Gastroesophageal sphincter (tissue), 4 donors: ENCODE data around the gene MORC2. TPM values are rescaled to one million over a fixed set of nuclear protein-coding genes. Genes with fewer than 3 reads are reported as not detected.
A peak's percentile ranks its signal among the peaks of the same experiment; 100 is the strongest.

Source experiments
- ATAC-seq: fragments of 150-250 bp; one replicate; pipeline ENCODE4 v1.9.1; 2016; ENCODE audit warnings: mild to moderate bottlenecking, moderate library complexity
- H3K27ac ChIP-seq, 4 donors: fragments of 200-600 bp; sonication (generic) in 3 of 4; 1 replicate in 3 of 4; 2 replicates in 1 of 4; pipeline ENCODE4 v1.5.1; 2016 to 2019
- H3K27me3 ChIP-seq: fragments of 200-600 bp; sonication (generic); one replicate; pipeline ENCODE4 v1.5.1; 2019
- H3K36me3 ChIP-seq, 2 donors: fragments of 200-600 bp; sonication (generic); one replicate each; pipeline ENCODE4 v1.5.1; 2019; ENCODE audit warnings: control low read depth in 1 of 2
- H3K4me1 ChIP-seq, 3 donors: fragments of 200-600 bp; sonication (generic); 1 replicate in 2 of 3; 2 replicates in 1 of 3; pipeline ENCODE4 v1.5.1; 2016 to 2019; ENCODE audit warnings: control low read depth in 2 of 3
- H3K4me3 ChIP-seq, 2 donors: fragments of 200-600 bp; sonication (generic); one replicate each; pipeline ENCODE4 v1.5.1; 2019; ENCODE audit warnings: mild to moderate bottlenecking in 1 of 2, moderate library complexity in 1 of 2
- H3K9me3 ChIP-seq, 3 donors: fragments of 200-600 bp; sonication (generic); one replicate each; pipeline ENCODE4 v1.5.1; 2017 to 2019; ENCODE audit warnings: control low read depth in 2 of 3
- EP300 ChIP-seq: sonication (generic); formaldehyde crosslinking; IDR thresholded peaks from one replicate; pipeline ENCODE4 v1.6.1; 2017; ENCODE audit warnings: antibody characterized with exemption, mild to moderate bottlenecking
- POLR2A ChIP-seq, 2 donors: fragments of 450-650 bp; IDR thresholded peaks; one replicate each; pipeline ENCODE4 v1.6.1; 2017; ENCODE audit warnings: antibody characterized with exemption in 2 of 2, mild to moderate bottlenecking in 2 of 2, moderate library complexity in 1 of 2
- POLR2AphosphoS5 ChIP-seq: sonication (generic); formaldehyde crosslinking; IDR thresholded peaks from one replicate; pipeline ENCODE4 v1.6.1; 2017; ENCODE audit warnings: antibody characterized with exemption
- WGBS, 2 donors: methylation state at CpG; one replicate each; pipeline ENCODE4 v1.1.5; 2018; ENCODE audit warnings: low coverage in 1 of 2; 5-methylcytosine and 5-hydroxymethylcytosine counted together
- total RNA-seq, 4 donors: library from RNA; depleted of rRNA; stranded (reverse); fragments of >200 nt; gene quantifications; one replicate each; pipeline ENCODE4 v1.1.0, GENCODE V29; 2016
- TF ChIP-seq, protein P1 (sequence below), 4 experiments: fragments of 200-600 bp in 2 of 4; fragments of 450-650 bp in 2 of 4; sonication (generic) in 1 of 4; IDR thresholded peaks; one replicate each; pipeline ENCODE4 v1.5.1; 2017 to 2019; ENCODE audit warnings: antibody characterized with exemption in 4 of 4, mild to moderate bottlenecking in 2 of 4, moderate library complexity in 2 of 4

The MORC2 gene
- total RNA-seq, 4 donors from 2014 or later, result 11.3 to 36.0 (median 29.6) TPM

DNA sequence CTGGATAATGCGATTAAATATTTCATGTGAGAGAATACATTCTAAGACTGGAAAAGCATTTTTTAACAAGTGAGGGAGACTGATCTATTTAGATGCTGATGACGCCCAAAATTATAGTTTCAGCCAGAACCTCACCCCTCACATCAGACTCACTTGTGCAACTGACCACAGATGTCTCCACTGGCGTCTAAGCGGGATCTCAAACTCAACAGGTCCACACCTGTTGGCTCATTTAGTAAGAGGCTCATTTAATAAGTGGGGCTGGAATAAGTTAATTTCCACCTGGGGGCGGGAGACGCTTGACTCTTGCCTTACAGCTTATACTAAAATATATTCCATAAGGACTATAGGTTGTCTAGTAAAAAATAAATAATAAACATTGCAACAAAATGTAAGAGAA lies 47.5 kb downstream of the MORC2 start:
- ATAC-seq, result no peak
- Histone ChIP-seq H3K36me3 (peaks cover 0 to 23% of the 10 kb centered on the region in 2 donors), H3K4me1 (peaks cover 0 to 20% (median 0%) of the 10 kb centered on the region in 3 donors), H3K27ac (no peak overlapping the region), H3K4me3 (peak overlapping the region in 1 of 2 donors; percentile 46), H3K9me3 (peaks cover 0 to 2% (median 0%) of the 10 kb centered on the region in 3 donors), H3K27me3 (no peaks in the 10 kb centered on the region)
- WGBS, 2 donors, result 59 to 92% methylated on average over 1 to 6 of the region's 6 CpGs
- no peak for TF ChIP-seq POLR2A (IDR thresholded peaks at IDR 0.05)
- TF ChIP-seq, protein P1, sequence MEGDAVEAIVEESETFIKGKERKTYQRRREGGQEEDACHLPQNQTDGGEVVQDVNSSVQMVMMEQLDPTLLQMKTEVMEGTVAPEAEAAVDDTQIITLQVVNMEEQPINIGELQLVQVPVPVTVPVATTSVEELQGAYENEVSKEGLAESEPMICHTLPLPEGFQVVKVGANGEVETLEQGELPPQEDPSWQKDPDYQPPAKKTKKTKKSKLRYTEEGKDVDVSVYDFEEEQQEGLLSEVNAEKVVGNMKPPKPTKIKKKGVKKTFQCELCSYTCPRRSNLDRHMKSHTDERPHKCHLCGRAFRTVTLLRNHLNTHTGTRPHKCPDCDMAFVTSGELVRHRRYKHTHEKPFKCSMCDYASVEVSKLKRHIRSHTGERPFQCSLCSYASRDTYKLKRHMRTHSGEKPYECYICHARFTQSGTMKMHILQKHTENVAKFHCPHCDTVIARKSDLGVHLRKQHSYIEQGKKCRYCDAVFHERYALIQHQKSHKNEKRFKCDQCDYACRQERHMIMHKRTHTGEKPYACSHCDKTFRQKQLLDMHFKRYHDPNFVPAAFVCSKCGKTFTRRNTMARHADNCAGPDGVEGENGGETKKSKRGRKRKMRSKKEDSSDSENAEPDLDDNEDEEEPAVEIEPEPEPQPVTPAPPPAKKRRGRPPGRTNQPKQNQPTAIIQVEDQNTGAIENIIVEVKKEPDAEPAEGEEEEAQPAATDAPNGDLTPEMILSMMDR (IDR thresholded peaks at IDR 0.05), result no peak
- TF ChIP-seq EP300, result no peak
- TF ChIP-seq POLR2AphosphoS5, result no peak

DNA sequence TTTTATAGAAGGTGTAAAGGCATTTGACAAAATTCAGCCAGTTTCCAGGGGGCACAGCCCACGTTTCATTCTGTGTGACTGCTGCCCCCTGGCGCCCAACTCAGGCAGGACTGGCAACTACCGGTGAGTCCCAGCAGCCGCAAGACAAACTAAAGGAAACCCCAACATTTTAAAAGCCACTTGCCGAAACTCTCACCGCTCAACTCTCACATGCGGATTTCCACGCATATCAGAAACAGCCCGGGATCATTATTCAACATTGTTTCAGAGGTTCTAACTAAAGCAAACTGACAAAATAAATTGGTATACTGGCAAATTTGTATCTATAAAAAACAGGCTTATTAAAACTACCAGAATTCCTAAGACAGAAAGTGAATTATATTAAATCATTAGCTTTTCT lies 48.2 kb downstream of the MORC2 start:
- H3K36me3 ChIP-seq, result peaks cover 0 to 16% of the 10 kb centered on the region in 2 donors
- peaks cover 0 to 20% (median 0%) of the 10 kb centered on the region in 3 donors for H3K4me1 ChIP-seq
- no peak overlapping the region for H3K27ac ChIP-seq
- no peaks in the 10 kb centered on the region for H3K27me3 ChIP-seq
- H3K9me3 ChIP-seq, result peaks cover 0 to 9% (median 0%) of the 10 kb centered on the region in 3 donors
- TF ChIP-seq POLR2AphosphoS5, result no peak
- no peak for TF ChIP-seq POLR2A (IDR thresholded peaks at IDR 0.05)
- no peak for TF ChIP-seq EP300
- TF ChIP-seq, protein P1 (IDR thresholded peaks at IDR 0.05), result peak; percentile 84 to 88 (median 87)
- WGBS, 2 donors, result 0% methylated on average over 3 to 9 of the region's 9 CpGs
- H3K4me3 ChIP-seq, result no peak overlapping the region
- no peak for ATAC-seq

DNA sequence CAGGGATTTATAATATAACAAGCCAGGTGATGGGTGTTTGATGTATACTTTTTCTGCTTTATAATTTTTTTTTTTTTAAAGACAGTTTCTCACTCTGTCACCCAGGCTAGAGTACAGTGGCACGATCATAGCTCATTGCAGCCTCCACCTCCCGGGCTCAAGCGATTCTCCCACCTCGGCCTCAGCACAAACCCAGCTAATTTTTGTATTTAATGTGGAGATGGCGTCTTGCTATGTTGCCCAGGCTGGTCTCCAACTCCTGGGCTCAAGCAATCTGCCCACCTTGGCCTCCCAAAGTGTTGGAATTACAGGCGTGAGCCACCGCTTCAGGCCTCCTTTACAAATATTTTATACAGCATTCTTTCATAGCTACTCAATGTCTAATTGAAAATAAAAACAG lies 48.6 kb downstream of the MORC2 start:
- Histone ChIP-seq H3K27ac (no peak overlapping the region), H3K4me3 (no peak overlapping the region)
- TF ChIP-seq, protein P1 (IDR thresholded peaks at IDR 0.05), result no peak
- TF ChIP-seq EP300, result no peak
- no peak for TF ChIP-seq POLR2A (IDR thresholded peaks at IDR 0.05)
- TF ChIP-seq POLR2AphosphoS5, result no peak

DNA sequence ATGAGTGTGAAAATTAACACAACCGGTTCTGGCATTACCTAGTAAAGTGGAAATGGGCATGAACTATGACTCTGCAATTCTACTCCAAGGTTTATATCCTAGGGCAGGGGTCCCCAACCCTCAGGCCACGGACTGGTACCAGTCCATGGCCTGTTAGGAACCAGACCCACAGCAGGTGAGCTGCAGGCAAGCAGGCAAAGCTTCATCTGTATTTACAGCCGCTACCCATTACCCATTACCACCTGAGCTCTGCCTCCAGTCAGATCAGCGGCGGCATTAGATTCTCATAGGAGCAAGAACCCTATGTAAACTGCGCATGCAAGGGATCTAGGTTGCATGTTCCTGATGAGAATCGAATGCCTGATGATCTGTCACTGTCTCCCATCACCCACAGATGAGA lies 49.8 kb downstream of the MORC2 start:
- no peak overlapping the region for H3K4me3 ChIP-seq
- peaks cover 0 to 18% (median 0%) of the 10 kb centered on the region in 3 donors for H3K9me3 ChIP-seq
- H3K27me3 ChIP-seq, result no peaks in the 10 kb centered on the region
- no peak for TF ChIP-seq POLR2AphosphoS5
- no peak for TF ChIP-seq POLR2A (IDR thresholded peaks at IDR 0.05)
- TF ChIP-seq, protein P1 (IDR thresholded peaks at IDR 0.05), result no peak
- TF ChIP-seq EP300, result no peak
- ATAC-seq, result no peak
- peaks cover 0 to 20% (median 0%) of the 10 kb centered on the region in 3 donors for H3K4me1 ChIP-seq
- H3K27ac ChIP-seq, result no peak overlapping the region
- no peaks in the 10 kb centered on the region for H3K36me3 ChIP-seq
- WGBS, 2 donors, result 77 to 81% methylated on average over 3 to 6 of the region's 7 CpGs

More for the DNA sequence above, 48.6 kb downstream of the MORC2 start:
- Histone ChIP-seq H3K4me1 (peaks cover 0 to 20% (median 0%) of the 10 kb centered on the region in 3 donors), H3K9me3 (peaks cover 0 to 13% (median 0%) of the 10 kb centered on the region in 3 donors), H3K27me3 (no peaks in the 10 kb centered on the region), H3K36me3 (peaks cover 0 to 11% of the 10 kb centered on the region in 2 donors)
- ATAC-seq, result no peak
- 79 to 80% methylated on average over 7 of the region's 7 CpGs for WGBS, 2 donors

DNA sequence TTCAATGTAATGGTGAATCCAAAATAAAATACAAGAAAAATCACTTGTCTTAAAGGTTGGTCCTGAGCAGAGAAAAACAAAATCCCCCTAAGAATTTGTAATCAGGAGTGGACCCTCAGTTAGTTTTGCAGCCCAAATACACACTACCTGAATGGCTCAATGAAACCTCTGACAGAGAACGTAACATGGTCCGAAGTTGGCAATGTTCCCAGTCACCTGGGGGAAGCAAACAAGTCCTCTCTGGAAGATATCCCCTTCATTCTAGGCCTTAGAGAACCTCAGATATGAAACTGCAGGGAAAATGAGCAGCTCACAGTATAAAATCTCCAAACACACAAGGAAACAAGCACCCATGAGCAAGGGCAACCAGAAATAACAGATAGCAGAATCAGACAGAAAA lies 58.2 kb downstream of the MORC2 start:
- peaks cover 0 to 9% (median 0%) of the 10 kb centered on the region in 3 donors for H3K9me3 ChIP-seq
- TF ChIP-seq EP300 (no peak), POLR2A (IDR thresholded peaks at IDR 0.05) (no peak), POLR2AphosphoS5 (no peak)
- TF ChIP-seq, protein P1 (IDR thresholded peaks at IDR 0.05), result no peak
- H3K36me3 ChIP-seq, result peaks cover 0 to 25% of the 10 kb centered on the region in 2 donors
- 78 to 80% methylated on average over 2 of the region's 2 CpGs for WGBS, 2 donors
- ATAC-seq, result no peak
- H3K27ac ChIP-seq, result no peak overlapping the region
- no peaks in the 10 kb centered on the region for H3K4me1 ChIP-seq
- no peaks in the 10 kb centered on the region for H3K27me3 ChIP-seq
- no peak overlapping the region for H3K4me3 ChIP-seq
